Prostate gland (tissue), 2 donors: ENCODE measurements around the gene KIF1B.

Experiments
- POLR2AphosphoS5 ChIP-seq: sonication (generic); formaldehyde crosslinking; IDR thresholded peaks from one replicate; pipeline ENCODE4 v1.6.1; 2017; ENCODE audit warnings: antibody characterized with exemption
- TF ChIP-seq, protein P1 (sequence below), 4 experiments: fragments of 200-600 bp in 2 of 4; fragments of 450-650 bp in 2 of 4; sonication (generic) in 2 of 4; IDR thresholded peaks; 1 replicate in 3 of 4; 2 replicates in 1 of 4; pipeline ENCODE4 v1.5.1; 2016 to 2019; ENCODE audit warnings: antibody characterized with exemption in 4 of 4, mild to moderate bottlenecking in 2 of 4, moderate library complexity in 2 of 4

DNA sequence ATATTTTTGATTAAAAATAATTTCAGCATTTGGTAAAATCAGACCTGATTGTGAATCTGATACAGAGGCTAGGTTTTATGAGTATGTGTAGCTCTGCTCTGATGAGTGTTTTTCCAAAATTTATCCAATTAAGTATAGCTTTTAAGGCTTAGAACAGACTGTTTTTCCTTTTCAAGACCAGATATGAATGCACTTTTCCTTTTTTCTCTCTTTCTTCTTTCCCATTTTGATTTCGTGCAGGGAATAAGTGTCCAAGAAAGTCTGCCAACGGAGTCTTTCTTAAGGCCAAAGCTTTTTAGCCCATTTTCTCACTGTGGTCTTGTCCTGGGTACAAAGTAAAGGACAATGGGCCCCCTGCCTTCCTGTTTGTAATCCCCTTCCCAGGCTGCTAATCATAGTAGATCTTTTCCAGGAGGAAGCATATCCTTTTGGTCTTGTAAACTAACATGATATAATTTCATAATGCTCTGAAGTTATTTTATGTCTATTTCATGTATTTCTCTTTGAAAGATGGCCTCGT lies 2.9 kb downstream of the KIF1B start:
- TF ChIP-seq, protein P1, sequence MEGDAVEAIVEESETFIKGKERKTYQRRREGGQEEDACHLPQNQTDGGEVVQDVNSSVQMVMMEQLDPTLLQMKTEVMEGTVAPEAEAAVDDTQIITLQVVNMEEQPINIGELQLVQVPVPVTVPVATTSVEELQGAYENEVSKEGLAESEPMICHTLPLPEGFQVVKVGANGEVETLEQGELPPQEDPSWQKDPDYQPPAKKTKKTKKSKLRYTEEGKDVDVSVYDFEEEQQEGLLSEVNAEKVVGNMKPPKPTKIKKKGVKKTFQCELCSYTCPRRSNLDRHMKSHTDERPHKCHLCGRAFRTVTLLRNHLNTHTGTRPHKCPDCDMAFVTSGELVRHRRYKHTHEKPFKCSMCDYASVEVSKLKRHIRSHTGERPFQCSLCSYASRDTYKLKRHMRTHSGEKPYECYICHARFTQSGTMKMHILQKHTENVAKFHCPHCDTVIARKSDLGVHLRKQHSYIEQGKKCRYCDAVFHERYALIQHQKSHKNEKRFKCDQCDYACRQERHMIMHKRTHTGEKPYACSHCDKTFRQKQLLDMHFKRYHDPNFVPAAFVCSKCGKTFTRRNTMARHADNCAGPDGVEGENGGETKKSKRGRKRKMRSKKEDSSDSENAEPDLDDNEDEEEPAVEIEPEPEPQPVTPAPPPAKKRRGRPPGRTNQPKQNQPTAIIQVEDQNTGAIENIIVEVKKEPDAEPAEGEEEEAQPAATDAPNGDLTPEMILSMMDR (IDR thresholded peaks at IDR 0.05): no peak
- no peak for TF ChIP-seq POLR2AphosphoS5
